MM.1S (cell line): ENCODE measurements around the gene PTGS2.

Experiments
- EZH2 ChIP-seq: fragments of 300-600 bp; sonication (generic); optimal IDR thresholded peaks from 2 replicates; pipeline ENCODE3; 2017; ENCODE audit warnings: low read depth, mild to moderate bottlenecking, antibody characterized with exemption, low read length, mixed read lengths
- EZH2phosphoT487 ChIP-seq: fragments of 300-600 bp; sonication (generic); IDR thresholded peaks from 2 replicates; pipeline ENCODE4 v1.6.1; 2018; ENCODE audit warnings: antibody characterized with exemption, low read length
- TF ChIP-seq, protein P1 (sequence below): fragments of 300-600 bp; sonication (generic); IDR thresholded peaks from 2 replicates; pipeline ENCODE4 v1.5.1; 2016; ENCODE audit warnings: antibody characterized with exemption, low read length, mixed read lengths

DNA sequence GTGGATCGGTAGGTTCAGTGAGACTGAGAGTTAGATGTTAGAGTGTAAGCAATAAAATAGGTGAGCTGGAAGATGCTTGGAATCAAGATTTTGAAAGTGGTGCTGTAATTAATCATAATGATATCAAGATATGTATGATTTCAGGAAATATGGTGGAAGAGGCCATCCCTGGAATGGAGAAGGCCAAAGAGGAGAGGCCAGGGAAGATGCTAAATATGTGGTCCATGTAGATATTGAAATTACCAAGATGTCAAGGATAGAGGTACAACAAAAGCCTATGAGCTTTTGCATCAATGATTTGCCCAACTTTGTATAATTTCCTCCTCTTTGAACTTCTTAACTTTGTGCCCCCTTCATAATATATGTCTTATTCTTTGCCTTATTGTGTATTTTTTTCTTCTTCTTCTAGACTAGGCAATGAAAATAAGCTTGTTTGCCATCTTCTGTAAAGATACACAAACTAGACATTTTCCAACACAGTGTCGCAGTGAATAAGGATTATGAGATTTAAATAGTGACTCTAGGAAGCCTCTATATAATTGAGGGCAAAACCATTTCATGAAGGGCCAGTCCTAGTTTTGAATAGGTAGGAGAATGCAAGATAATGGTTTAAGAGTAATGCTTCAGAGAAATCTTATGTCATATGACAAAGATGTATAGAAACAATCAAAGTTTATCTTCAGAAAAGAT is 8.9 kb downstream of the PTGS2 start:
- TF ChIP-seq, protein P1, sequence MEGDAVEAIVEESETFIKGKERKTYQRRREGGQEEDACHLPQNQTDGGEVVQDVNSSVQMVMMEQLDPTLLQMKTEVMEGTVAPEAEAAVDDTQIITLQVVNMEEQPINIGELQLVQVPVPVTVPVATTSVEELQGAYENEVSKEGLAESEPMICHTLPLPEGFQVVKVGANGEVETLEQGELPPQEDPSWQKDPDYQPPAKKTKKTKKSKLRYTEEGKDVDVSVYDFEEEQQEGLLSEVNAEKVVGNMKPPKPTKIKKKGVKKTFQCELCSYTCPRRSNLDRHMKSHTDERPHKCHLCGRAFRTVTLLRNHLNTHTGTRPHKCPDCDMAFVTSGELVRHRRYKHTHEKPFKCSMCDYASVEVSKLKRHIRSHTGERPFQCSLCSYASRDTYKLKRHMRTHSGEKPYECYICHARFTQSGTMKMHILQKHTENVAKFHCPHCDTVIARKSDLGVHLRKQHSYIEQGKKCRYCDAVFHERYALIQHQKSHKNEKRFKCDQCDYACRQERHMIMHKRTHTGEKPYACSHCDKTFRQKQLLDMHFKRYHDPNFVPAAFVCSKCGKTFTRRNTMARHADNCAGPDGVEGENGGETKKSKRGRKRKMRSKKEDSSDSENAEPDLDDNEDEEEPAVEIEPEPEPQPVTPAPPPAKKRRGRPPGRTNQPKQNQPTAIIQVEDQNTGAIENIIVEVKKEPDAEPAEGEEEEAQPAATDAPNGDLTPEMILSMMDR = no peak
- no peak for TF ChIP-seq EZH2
- no peak for TF ChIP-seq EZH2phosphoT487
